ENCODE results near the gene P4HB.

GRCh38 chr17:81909231-81909630, 48.9 kb upstream of the P4HB start:
- TF ChIP-seq EZH2 (IDR thresholded peaks at IDR 0.05; ENCODE audit: low read depth, unreplicated experiment) (no peak), CTCF (conservative IDR thresholded peaks at IDR 0.05; ENCODE audit: low read depth in 2 of 2) (no peak), STAT1 (IDR thresholded peaks at IDR 0.05; ENCODE audit: unreplicated experiment) (no peak), POLR2AphosphoS5 (IDR thresholded peaks at IDR 0.05; ENCODE audit: low read depth) (no peak), EZH2phosphoT487 (IDR thresholded peaks at IDR 0.05; ENCODE audit: unreplicated experiment) (no peak), REST (IDR thresholded peaks at IDR 0.05; ENCODE audit: unreplicated experiment) (no peak), CREB1 (CRISPR knock-in tag; IDR thresholded peaks at IDR 0.05; ENCODE audit: low read depth) (no peak), JUNB (IDR thresholded peaks at IDR 0.05; ENCODE audit: unreplicated experiment) (no peak), NANOG (IDR thresholded peaks at IDR 0.05; ENCODE audit: borderline replicate concordance) (no peak), ZNF331 (CRISPR knock-in tag; IDR thresholded peaks at IDR 0.05; ENCODE audit: low read depth) (no peak)

Measured in GM23338 (cell line).